ENCODE data around the gene CUL7.

CUL7 gene

DNA sequence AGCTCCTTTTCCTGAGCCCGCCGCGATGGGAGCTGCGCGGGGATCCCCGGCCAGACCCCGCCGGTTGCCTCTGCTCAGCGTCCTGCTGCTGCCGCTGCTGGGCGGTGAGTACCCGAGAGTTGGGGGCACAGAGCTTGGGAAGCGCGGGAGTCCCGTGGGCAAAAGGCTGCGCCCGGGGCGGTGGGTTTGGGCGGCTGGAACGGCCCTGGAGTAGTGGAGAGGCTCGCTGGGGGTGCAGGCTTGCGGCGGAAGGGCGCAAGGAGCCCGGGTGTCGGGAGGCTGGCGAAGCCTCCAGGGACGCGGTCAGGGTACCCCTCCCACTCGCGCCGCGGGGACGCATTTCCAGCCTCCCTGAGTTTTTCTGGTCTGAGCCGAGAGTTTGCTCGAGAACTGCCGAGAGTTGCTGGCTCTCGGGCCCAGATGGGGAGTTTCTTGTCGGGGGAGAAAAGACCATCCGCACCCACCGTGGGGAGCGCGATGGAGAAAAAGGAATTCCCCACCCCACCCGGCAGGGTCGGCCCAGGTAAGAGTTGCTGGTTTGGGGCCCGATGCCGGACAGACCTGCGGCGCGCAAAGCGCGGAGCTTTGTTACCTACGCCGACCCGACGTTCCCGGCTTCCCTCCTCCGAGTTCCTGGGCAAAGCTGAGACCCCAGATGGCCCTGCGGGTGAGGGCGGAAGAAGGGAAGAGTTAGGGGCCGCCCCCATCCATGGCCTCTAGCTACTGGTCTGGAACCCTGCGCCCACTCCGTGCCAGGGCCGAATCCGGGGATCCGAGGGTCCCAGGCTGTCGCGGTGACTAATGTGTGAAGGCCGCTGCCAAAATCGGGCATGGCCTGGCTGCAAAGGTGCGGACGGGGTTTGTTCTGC lies 23.0 kb upstream of the CUL7 start:
- Histone ChIP-seq H3K36me3 (peaks cover 19% of the 10 kb centered on the region), H3K27ac (no peak overlapping the region), H3K4me1 (ENCODE audit: control insufficient read depth in 1 of 2, insufficient read depth in 1 of 2, low read depth in 1 of 2, low read length in 1 of 2) (peaks cover 10 to 12% of the 10 kb centered on the region in 2 experiments), H3K9me3 (no peaks in the 10 kb centered on the region), H3K27me3 (peaks cover 40% of the 10 kb centered on the region), H3K4me3 (ENCODE audit: low read depth in 1 of 2, low read length in 1 of 2) (peak overlapping the region in 1 of 2 experiments; percentile 50)
- TF ChIP-seq, protein P1, sequence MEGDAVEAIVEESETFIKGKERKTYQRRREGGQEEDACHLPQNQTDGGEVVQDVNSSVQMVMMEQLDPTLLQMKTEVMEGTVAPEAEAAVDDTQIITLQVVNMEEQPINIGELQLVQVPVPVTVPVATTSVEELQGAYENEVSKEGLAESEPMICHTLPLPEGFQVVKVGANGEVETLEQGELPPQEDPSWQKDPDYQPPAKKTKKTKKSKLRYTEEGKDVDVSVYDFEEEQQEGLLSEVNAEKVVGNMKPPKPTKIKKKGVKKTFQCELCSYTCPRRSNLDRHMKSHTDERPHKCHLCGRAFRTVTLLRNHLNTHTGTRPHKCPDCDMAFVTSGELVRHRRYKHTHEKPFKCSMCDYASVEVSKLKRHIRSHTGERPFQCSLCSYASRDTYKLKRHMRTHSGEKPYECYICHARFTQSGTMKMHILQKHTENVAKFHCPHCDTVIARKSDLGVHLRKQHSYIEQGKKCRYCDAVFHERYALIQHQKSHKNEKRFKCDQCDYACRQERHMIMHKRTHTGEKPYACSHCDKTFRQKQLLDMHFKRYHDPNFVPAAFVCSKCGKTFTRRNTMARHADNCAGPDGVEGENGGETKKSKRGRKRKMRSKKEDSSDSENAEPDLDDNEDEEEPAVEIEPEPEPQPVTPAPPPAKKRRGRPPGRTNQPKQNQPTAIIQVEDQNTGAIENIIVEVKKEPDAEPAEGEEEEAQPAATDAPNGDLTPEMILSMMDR (IDR thresholded peaks at IDR 0.05): no peak

DNA sequence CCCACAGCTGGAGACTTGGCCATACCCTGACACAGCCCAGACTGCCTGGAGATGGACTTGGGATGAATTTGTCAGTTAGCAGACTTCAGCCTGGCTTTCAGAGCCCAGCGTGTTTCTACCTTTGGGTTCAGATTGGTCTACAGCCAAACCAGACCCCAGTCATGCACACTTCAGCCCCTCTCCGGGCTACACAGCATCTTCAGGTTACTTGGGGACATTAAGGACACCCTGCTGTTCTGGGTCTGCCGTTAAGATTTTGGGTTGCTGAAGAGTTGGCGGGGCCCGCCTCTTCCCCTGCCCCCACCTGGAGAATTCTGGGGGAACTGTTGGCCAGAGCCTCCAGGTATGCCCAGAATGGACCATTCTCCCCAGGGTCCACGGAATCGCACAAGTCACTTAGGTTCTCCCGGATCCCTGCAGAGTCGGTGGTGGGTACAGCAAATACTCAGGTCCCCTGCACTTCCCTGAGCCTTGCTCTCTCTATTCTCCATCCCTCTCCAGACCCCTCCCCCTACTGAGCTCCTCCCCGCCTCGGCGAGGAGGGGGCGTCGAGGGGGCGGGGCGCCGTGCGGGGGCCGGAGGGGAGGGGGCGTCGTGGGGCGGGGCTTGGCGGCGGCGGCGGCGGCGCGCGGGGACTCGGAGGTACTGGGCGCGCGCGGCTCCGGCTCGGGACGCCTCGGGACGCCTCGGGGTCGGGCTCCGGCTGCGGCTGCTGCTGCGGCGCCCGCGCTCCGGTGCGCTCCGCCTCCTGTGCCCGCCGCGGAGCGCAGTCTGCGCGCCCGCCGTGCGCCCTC lies 22.2 kb upstream of the CUL7 start, which contains the start of gene PTK7:
Gene PTK7 (plus strand): TSS at position 645 of the 794 bp plus-strand sequence. CDS start 175 bp downstream, outside the sequence.
- Histone ChIP-seq H3K9me3 (no peaks in the 10 kb centered on the region), H3K4me1 (ENCODE audit: control insufficient read depth in 1 of 2, insufficient read depth in 1 of 2, low read depth in 1 of 2, low read length in 1 of 2) (peaks cover 10 to 12% of the 10 kb centered on the region in 2 experiments), H3K27me3 (peaks cover 40% of the 10 kb centered on the region), H3K27ac (no peak within 1 kb of the TSS), H3K4me3 (ENCODE audit: low read depth in 1 of 2, low read length in 1 of 2) (peak within 1 kb of the TSS in 1 of 2 experiments; percentile 50), H3K36me3 (peaks cover 19% of the 10 kb centered on the region)
- TF ChIP-seq, protein P1 (IDR thresholded peaks at IDR 0.05): no peak

DNA sequence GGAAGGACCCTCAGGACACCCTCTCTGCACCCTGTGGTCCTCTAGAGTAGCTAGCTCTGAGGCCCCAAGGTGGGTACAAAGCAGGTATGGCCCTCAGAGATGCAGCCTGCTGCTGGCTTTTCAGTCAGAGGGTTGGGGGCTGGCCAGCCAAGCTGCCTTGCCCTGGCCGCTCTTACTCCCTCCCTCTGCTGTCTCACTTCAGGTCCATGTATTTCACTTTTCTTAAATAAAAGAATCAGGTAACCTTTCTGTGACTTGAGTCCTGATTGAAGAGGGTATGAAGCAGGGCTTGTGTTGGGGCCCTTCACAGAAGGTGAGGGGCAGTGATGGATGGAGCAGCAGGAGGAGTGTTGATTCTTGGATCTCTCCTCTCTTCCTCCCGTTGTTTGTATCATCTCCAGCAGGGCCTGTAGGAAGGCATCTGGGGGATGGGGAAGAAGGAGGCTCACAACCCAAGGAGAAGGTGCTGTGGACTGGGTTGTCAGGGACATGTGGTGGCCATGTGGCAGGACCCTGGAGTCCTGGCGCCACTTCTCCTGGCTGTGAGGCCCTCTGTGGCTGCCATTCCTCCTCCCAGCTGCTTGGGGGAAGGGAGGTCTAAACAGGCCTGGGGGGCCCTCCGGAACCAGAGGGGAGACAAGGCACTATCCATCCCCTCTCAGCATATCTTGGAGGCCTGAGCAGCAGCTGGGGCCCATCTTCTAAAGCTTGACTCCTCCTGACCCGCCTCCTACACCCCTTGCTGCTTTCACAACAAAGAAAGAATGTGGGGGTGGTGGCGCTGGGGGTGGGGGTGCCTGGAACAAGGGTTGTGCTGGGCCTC lies 21.4 kb upstream of the CUL7 start:
- no peak overlapping the region for H3K4me3 ChIP-seq (ENCODE audit: low read depth in 1 of 2, low read length in 1 of 2)
- peaks cover 40% of the 10 kb centered on the region for H3K27me3 ChIP-seq
- H3K36me3 ChIP-seq: peaks cover 24% of the 10 kb centered on the region
- H3K9me3 ChIP-seq: no peaks in the 10 kb centered on the region
- TF ChIP-seq, protein P1 (IDR thresholded peaks at IDR 0.05): no peak
- peaks cover 10 to 12% of the 10 kb centered on the region in 2 experiments for H3K4me1 ChIP-seq (ENCODE audit: control insufficient read depth in 1 of 2, insufficient read depth in 1 of 2, low read depth in 1 of 2, low read length in 1 of 2)
- H3K27ac ChIP-seq: no peak overlapping the region

DNA sequence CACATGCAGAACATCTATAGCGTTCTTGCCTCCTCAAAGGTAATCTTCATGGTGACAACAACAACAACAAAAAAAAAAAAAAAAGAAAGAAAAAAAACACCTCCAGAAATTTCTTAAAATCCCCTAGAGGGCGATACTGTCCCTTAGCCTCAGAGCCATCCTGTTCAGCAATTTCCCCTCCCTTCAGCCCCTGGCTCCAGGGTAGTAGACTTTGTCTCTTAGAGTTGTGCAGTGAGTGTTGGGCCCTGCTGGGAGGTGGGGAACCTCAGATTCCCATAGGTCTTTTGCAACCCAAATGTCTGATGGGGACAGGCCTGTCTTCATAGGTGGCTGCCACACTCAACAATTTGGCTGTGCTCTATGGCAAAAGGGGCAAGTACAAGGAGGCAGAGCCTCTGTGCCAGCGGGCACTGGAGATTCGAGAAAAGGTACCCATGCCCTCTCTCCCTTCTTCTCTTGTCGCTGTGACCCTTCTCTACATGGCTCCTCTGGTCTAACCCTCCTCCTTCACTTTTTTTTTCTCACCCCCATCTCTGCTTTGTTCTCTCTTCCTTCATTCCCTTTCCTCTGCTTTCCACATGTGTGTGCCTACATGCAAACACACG lies 16.5 kb upstream of the CUL7 start:
- Histone ChIP-seq H3K9me3 (no peaks in the 10 kb centered on the region), H3K27ac (no peak overlapping the region), H3K4me1 (ENCODE audit: control insufficient read depth in 1 of 2, insufficient read depth in 1 of 2, low read depth in 1 of 2, low read length in 1 of 2) (no peaks in the 10 kb centered on the region), H3K36me3 (peaks cover 36% of the 10 kb centered on the region), H3K27me3 (peaks cover 5% of the 10 kb centered on the region), H3K4me3 (ENCODE audit: low read depth in 1 of 2, low read length in 1 of 2) (no peak overlapping the region)
- TF ChIP-seq, protein P1 (IDR thresholded peaks at IDR 0.05): no peak

DNA sequence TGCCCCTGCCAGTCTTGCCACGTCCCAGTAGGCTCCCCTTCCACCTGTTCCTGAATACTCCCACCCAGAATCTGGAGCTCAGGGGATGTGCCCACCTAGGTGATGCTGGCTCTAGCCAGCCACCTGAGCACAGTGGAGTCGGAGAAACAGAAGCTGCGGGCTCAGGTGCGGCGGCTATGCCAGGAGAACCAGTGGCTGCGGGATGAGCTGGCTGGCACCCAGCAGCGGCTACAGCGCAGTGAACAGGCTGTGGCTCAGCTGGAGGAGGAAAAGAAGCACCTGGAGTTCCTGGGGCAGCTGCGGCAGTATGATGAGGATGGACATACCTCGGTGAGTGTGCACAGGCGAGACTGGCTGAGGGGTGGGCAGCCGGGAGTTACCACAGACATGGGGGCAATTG lies 9.2 kb upstream of the CUL7 start:
- peaks cover 27% of the 10 kb centered on the region for H3K36me3 ChIP-seq
- H3K4me1 ChIP-seq (ENCODE audit: control insufficient read depth in 1 of 2, insufficient read depth in 1 of 2, low read depth in 1 of 2, low read length in 1 of 2): peaks cover 17 to 19% of the 10 kb centered on the region in 2 experiments
- H3K27me3 ChIP-seq: no peaks in the 10 kb centered on the region
- no peak overlapping the region for H3K4me3 ChIP-seq (ENCODE audit: low read depth in 1 of 2, low read length in 1 of 2)
- TF ChIP-seq, protein P1 (IDR thresholded peaks at IDR 0.05): no peak
- no peak overlapping the region for H3K27ac ChIP-seq
- no peaks in the 10 kb centered on the region for H3K9me3 ChIP-seq

Measured in neutrophil (primary cell).